Measurements from ENCODE around the gene PLXNA4. TPM values are rescaled to one million over a fixed set of nuclear protein-coding genes. Genes with fewer than 3 reads are reported as not detected.
A peak's percentile ranks its signal among the peaks of the same experiment; 100 is the strongest.

Gene PLXNA4
- total and polyA plus RNA-seq, 11 donors: 1.8 to 22.1 (median 10.5) TPM

GRCh38 chr7:132255115-132255797 is 321.0 kb downstream of the PLXNA4 start:
- Histone ChIP-seq H3K4me3 (no peak overlapping the region), H3K27me3 (no peaks in the 10 kb centered on the region), H3K36me3 (no peaks in the 10 kb centered on the region), H3K9me3 (no peaks in the 10 kb centered on the region), H3K4me1 (peaks cover 0 to 49% (median 20%) of the 10 kb centered on the region in 12 donors), H3K27ac (peak overlapping the region in 6 of 12 donors; percentile 9 to 49 (median 40))
- DNase-seq (no peak), ATAC-seq (no peak)
- 70 to 81% (median 73%) methylated on average over 3 of the region's 3 CpGs for WGBS, 4 donors
- TF ChIP-seq POLR2A (IDR thresholded peaks at IDR 0.05): no peak
- no peak for TF ChIP-seq CTCF (IDR thresholded peaks at IDR 0.05)
- intact Hi-C loops (cut with DNase I): loop anchor here in 3 of 10 donors (10.0 kb wide), 3 partner anchors 250 to 560 kb away; no protein-coding TSS in a partner anchor

- no peaks in the 10 kb centered on the region for H3K36me3 ChIP-seq
- peaks cover 0 to 57% (median 23%) of the 10 kb centered on the region in 12 donors for H3K4me1 ChIP-seq
- DNase-seq: no peak
- H3K4me3 ChIP-seq: no peak overlapping the region
- ATAC-seq: no peak
- no peak overlapping the region for H3K27ac ChIP-seq
- intact Hi-C loops (cut with DNase I): loop anchor here (5.0 to 10.0 kb wide), 5 partner anchors 250 to 560 kb away; no protein-coding TSS in a partner anchor
- H3K9me3 ChIP-seq: no peaks in the 10 kb centered on the region
- 75 to 90% (median 81%) methylated on average over 12 of the region's 12 CpGs for WGBS, 4 donors
- no peak for TF ChIP-seq CTCF (IDR thresholded peaks at IDR 0.05)
- H3K27me3 ChIP-seq: no peaks in the 10 kb centered on the region
Measured at GRCh38 chr7:132254455-132254854, 321.8 kb downstream of the PLXNA4 start.

- WGBS, 4 donors: 50 to 63% (median 60%) methylated on average over 2 of the region's 2 CpGs
- DNase-seq: no peak
- H3K4me3 ChIP-seq: no peak overlapping the region
- no peaks in the 10 kb centered on the region for H3K27me3 ChIP-seq
- no peak for ATAC-seq
- H3K4me1 ChIP-seq: peaks cover 0 to 58% (median 24%) of the 10 kb centered on the region in 12 donors
- H3K9me3 ChIP-seq: no peaks in the 10 kb centered on the region
- H3K27ac ChIP-seq: no peak overlapping the region
- no peak for TF ChIP-seq CTCF (IDR thresholded peaks at IDR 0.05)
- no peak for TF ChIP-seq POLR2A (IDR thresholded peaks at IDR 0.05)
- intact Hi-C loops (cut with DNase I): loop anchor here (2.0 to 10.0 kb wide), 6 partner anchors 248 to 558 kb away; no protein-coding TSS in a partner anchor
- H3K36me3 ChIP-seq: no peaks in the 10 kb centered on the region
Measured at GRCh38 chr7:132252793-132253100, 323.5 kb downstream of the PLXNA4 start.

- Histone ChIP-seq H3K4me1 (peaks cover 0 to 45% (median 19%) of the 10 kb centered on the region in 12 donors), H3K27ac (no peak overlapping the region), H3K9me3 (no peaks in the 10 kb centered on the region), H3K36me3 (no peaks in the 10 kb centered on the region), H3K27me3 (no peaks in the 10 kb centered on the region), H3K4me3 (no peak overlapping the region)
- TF ChIP-seq POLR2A (IDR thresholded peaks at IDR 0.05) (no peak), CTCF (IDR thresholded peaks at IDR 0.05) (no peak)
- intact Hi-C loops (cut with DNase I): loop anchor here (5.0 to 10.0 kb wide), 5 partner anchors 246 to 556 kb away; no protein-coding TSS in a partner anchor
- DNase-seq (peak; percentile 52 to 81 (median 78)), ATAC-seq (peak; percentile 24 to 87 (median 82))
- 15 to 21% (median 19%) methylated on average over 5 of the region's 5 CpGs for WGBS, 4 donors
Measured at GRCh38 chr7:132251327-132251659, 325.0 kb downstream of the PLXNA4 start.
